Activated CD8-positive, alpha-beta memory T cell treated with anti-CD3 and anti-CD28 coated beads for 1 hour (primary cell): ENCODE results near the gene NR1H2.

Experiments used
- DNase-seq, 2 donors: peaks; one replicate each; pipeline ENCODE4 v3.0.0-alpha.2; 2020; ENCODE audit warnings: low read depth in 1 of 2; ENCODE audit errors: extremely low read depth in 1 of 2

Gene NR1H2

GRCh38 chr19:50401605-50402450 is 25.6 kb downstream of the NR1H2 start:
- DNase-seq, result no peak

- no peak for DNase-seq
Measured at GRCh38 chr19:50402544-50403301, 26.5 kb downstream of the NR1H2 start.

- no peak for DNase-seq
Measured at GRCh38 chr19:50406156-50406820, 30.0 kb downstream of the NR1H2 start.

GRCh38 chr19:50406829-50407228 is 30.6 kb downstream of the NR1H2 start:
- DNase-seq, result no peak

DNA sequence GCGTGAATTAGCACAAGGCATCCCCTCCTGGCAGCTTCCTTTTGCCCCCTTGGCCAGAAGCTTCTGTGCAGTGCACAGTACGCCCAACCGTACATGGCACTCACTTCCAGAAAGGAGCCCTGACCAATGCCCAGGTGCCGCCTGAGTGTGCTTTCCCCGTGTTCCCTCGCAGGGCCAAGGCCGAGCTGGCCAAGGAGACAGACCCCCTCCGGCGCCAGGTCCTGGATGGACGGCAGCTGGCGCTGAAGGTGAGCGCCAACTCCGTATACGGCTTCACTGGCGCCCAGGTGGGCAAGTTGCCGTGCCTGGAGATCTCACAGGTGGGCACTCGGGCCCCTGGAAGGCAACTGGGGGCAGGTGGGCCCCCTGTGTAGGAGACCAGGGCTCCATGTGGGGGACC is 33.1 kb downstream of the NR1H2 start:
- DNase-seq, result no peak

GRCh38 chr19:50410109-50410508 is 33.9 kb downstream of the NR1H2 start:
- DNase-seq, result no peak

- DNase-seq, result no peak
Measured at GRCh38 chr19:50412419-50412818, 36.2 kb downstream of the NR1H2 start.

DNA sequence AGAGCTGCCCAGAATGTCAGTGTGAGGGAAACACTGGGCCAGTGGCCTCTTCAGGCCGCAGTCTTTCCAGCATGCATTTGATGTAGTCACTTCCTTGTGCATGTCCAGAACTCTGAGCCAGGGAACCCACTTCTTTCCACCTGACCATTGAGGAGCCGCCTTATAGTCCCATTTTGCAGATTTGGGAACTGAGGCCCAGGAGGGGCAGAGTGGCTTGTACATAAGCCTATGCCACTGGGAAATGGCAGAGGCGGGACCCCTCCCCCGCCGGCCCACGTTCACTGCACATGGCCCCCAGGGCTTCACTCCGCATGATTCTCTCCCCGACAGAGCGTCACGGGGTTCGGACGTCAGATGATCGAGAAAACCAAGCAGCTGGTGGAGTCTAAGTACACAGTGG is 36.8 kb downstream of the NR1H2 start:
- DNase-seq, result no peak

- no peak for DNase-seq
Measured at GRCh38 chr19:50413531-50413930, 37.3 kb downstream of the NR1H2 start.

DNA sequence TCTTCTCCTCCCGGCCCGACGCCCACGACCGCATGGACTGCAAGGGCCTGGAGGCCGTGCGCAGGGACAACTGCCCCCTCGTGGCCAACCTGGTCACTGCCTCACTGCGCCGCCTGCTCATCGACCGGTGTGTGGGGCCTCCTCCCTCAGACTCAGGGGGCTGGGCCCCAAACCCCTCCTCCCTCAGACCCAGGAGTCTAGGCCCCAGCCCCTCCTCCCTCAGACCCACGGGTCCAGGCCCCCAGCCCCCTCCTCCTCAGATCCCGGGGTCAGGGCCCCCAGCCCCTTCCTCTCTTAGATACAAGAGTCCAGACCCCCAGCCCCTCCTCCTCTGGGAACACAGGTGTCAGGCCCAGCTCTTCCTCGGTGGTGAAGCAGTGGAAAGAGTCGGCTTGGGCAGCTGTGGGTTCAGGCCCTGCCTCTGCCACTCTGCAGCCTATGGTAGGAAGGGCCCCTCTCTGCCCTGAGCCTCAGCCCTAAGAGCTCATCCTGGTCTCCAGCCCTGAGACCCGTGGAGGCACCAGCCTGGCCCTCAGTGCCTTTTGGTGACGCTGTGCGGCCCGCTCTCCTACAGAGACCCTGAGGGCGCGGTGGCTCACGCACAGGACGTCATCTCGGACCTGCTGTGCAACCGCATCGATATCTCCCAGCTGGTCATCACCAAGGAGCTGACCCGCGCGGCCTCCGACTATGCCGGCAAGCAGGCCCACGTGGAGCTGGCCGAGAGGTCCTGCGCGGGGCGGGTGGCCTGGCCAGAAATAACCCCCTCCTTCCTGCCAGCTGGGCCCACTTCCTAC is 38.8 kb downstream of the NR1H2 start:
- peak; percentile 19 to 68 for DNase-seq

- DNase-seq, result no peak
Measured at GRCh38 chr19:50415661-50416033, 39.4 kb downstream of the NR1H2 start.

DNA sequence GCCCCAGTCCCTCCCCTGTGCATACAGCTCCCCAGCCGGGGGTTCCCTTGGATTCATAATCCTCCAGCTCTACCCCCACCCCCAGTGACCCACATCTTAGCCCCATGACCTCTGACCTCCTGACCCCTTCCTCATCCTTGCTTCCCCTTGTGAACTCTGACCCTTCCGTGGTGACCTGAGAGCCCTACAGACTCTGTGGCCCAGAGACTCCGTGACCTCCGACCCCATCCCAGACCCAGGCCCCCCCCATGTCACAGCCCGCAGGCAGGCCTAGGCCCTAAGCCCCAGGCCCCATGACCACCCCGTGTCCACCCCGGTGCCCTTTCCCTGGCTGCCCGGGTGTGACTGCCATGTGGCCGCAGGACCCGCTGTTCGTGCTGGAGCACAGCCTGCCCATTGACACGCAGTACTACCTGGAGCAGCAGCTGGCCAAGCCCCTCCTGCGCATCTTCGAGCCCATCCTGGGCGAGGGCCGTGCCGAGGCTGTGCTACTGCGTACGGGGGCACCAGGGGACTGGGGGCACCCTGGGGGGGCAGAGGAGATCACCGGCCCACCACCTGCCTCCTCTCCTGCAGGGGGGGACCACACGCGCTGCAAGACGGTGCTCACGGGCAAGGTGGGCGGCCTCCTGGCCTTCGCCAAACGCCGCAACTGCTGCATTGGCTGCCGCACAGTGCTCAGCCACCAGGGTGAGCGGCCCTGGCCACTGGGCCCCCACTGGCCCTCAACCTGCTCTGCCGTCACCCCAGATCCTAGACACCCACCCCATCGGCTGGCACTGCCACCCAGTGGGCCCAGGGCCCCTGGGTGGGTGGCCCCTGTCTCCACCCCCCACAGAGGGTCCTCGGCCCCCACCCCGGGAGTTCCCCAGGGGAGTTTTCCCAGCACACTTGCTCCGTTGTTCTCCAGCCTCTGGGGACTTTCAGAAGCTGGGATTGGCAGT is 40.0 kb downstream of the NR1H2 start:
- no peak for DNase-seq

- no peak for DNase-seq
Measured at GRCh38 chr19:50417111-50418081, 41.1 kb downstream of the NR1H2 start.

- no peak for DNase-seq
Measured at GRCh38 chr19:50418176-50419021, 42.1 kb downstream of the NR1H2 start, which contains the start of gene SPIB. TSS of gene SPIB (plus strand) at chr19:50418938. CDS start at chr19:50418963, 25 bp downstream.

DNA sequence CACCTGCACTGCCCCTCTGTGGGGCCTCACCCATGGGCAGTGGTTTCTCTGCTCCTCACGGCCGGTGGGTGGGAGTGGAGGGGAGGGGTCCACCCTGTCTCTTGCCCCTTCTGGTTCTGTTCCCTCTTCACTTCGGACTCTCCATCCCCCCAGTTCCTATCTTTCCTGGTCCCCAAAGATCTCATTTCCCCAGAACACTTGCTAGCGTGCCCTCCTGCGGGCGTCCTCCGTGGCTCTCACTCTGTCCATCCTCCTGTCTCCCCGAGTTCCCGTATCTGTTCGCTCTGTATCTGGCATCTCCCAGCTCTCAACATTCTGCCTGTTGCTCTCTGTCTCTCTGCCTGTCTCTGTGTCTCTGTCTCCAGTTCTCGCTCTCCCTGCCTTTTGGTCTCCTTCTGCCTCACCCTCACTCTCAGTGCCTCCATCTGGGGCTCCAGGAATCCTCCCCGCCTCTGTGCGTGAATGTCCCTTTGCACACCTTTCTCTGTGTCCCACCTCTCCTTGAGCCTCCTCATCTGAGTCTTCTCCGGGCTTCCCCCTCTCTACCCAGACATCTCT is 42.8 kb downstream of the NR1H2 start:
- DNase-seq, result no peak

DNA sequence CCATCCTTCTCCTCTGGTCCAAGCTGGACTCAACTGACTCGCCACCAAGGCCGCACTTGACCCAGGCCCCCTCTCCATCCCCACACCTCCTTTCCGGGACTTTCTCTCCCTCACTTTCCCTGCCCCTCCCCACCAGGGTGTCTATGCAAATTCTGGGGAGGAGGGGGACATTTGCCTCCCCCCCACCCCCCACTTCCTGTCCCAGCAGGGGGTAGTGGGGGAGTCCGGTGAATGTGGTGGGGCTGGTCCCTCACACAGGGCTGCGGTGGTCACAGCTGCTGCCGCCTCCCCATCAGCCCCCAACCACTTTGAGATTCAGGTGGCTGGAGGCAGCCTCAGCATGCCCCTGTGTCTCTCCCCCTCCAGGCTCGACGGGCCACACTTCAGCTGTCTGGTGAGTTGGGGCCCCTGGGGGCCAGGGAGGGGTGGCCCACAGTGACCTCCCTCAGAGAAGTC is 43.4 kb downstream of the NR1H2 start:
- no peak for DNase-seq

GRCh38 chr19:50420127-50420526 is 43.9 kb downstream of the NR1H2 start:
- DNase-seq, result no peak
